Myocyte (in vitro differentiated cells): Measurements from ENCODE around the gene MSMB. TPM values are rescaled to one million over a fixed set of nuclear protein-coding genes. Genes with fewer than 3 reads are reported as not detected.
A peak's percentile ranks its signal among the peaks of the same experiment; 100 is the strongest.

Source experiments
- DNase-seq: peaks from one replicate; pipeline ENCODE4 v3.0.0-alpha.2; 2012; ENCODE audit warnings: low read depth
- total RNA-seq: library from RNA; depleted of rRNA; stranded (reverse); fragments of >200 nt; gene quantifications from 2 replicates; pipeline ENCODE4 v1.2.3, GENCODE V29; 2014

Gene MSMB
- total RNA-seq, 1 donor from 2014 or later, result not detected

DNA sequence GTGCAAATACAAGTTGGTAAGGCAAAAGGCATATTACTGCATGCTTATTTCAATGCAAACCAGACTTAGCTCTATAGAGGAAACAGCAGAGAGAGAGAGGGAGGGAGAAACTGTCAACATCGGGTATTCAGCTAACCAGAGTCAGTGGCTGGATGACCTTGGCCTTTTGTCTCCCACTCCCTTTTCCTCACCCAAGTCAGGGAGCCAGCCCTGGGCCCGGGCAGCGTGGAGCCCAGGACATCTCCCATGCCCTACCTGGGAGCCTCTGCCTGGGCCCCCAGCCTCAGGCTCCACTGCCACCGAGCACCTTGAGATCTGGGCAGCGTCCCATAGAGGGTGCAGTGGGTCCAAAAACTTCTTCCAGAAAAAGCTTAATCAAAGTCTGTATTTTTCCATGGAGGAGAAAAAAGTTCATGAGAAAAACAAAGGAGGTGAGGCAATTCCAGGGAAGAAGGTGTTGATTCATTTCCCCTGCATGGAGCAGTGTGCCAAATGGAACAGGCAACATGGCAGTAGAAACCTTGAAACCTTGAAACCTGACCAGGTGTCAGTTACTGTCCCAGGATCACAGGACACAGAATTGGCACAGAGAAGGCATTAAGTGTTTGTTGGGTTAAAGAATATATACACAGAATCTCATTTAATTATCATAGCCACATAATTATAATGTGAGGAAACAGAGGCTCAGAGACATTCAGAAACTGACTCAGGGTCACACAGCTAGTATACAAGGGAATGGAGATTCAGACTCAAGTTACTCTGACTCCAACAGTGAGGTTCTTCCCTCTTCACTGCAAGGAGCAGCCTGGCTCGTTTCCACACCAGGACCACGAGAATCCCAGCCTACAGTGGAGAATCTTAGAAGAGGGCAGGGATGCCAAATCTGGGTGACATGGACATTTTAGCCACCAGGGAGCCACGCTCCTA lies 9.9 kb downstream of the MSMB start:
- DNase-seq, result no peak

DNA sequence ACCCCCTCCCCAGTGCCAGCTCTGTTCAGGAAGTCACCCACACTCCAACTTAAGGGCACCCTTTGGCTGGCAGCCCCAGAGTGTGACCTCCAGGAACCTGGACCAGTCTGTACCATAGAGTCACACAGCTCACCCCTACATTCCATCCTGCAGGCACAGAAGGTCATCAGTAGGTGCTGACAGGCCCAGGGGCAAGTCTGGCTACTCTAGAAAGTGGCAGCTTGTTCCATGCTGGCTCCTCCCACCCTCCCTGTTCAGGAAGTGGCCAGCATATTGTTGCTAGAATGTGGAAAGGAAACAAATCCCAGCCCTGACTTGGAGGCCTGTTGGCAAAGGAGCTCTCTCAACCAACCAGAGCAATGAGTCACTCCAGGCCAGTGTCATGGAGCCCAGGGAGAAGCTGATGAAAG lies 12.5 kb downstream of the MSMB start:
- peak; percentile 34 for DNase-seq

DNA sequence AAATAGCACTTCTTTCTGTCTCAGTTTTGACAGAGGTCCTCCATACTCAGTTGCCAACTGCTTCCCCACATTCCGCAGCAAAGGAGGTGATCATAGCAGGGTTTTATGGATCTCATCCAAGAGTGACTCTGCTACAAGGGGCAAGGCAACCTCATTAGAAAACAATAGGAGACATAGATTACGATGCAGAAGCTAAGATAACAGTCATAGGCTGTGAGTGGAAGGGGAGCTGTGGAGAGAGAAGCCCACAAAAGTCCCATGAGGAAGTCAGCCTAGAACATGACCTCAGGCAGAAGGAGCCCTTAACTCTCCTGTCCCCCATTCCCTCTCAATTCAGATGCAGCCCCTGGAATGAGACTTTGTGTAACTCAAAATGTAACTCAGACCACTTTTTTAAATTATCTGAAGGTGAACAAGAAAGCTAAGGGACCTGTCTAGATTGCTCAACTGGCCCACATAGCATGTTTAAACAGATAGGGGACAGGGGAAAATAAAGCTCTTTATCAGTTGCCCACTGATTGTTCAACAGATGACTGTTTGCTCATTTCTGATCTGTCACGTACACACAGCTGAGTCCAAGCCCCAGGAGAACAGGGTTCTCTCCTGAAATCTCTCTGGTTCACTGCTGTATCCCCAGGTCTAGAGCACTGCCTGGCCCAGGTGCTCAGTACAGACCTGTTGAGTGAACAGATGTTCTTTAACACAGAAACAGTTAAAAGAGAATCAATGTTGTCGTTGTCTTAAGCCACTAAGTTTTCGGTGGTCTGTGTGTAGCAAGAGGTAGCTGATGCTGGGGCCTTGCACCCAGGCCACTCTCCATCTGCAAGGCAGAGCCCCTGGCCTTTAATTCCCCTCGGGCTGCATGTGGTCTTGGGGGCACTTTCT lies 14.2 kb downstream of the MSMB start:
- DNase-seq, result no peak

DNA sequence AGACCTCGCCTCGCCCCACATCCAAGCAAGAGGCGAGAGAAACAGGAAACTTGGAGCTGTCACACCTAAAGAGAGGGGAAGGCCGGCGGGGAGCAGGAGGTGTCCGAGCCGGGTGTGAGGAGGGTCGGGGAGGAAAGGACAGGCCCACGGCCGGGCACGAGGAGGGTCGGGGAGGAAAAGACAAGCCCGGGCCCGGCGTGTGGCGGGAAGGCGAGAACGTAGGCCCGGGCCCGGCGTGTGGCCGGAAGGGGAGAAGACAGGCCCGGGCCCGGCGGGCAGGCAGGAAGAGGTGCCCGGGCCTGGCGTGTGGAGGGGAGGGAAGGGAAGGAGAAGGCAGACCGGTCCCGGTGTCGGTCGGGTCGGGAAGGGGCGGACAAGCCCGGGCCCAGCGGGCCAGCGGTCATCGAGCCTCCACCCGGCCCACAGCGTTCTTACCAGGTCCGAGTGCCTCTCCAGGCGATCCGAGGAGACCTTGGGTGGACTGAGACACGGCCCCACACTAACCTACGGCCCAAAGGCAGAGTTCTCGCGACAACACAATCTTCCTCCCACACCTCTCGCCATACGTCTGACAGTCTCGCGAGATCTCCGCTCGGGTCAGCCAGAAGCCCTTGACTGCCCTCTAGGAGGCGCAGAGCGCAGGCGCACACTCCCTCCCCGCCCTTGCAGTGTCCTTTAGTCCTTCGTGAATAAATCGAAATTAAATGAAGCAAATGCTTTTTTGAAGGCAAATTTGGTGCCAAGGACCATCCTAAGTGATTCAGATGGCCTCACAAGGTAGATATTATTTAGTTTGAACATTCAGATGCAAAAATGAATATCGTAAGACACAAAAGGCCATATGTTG lies 15.8 kb downstream of the MSMB start, which contains the start of gene NCOA4:
Gene NCOA4 (minus strand): TSS at position 533 of the 847 bp plus-strand sequence. CDS start 13,943 bp downstream, outside the sequence.
- peak; percentile 99 for DNase-seq

GRCh38 chr10:46029461-46030030 lies 16.5 kb downstream of the MSMB start:
- DNase-seq, result no peak

DNA sequence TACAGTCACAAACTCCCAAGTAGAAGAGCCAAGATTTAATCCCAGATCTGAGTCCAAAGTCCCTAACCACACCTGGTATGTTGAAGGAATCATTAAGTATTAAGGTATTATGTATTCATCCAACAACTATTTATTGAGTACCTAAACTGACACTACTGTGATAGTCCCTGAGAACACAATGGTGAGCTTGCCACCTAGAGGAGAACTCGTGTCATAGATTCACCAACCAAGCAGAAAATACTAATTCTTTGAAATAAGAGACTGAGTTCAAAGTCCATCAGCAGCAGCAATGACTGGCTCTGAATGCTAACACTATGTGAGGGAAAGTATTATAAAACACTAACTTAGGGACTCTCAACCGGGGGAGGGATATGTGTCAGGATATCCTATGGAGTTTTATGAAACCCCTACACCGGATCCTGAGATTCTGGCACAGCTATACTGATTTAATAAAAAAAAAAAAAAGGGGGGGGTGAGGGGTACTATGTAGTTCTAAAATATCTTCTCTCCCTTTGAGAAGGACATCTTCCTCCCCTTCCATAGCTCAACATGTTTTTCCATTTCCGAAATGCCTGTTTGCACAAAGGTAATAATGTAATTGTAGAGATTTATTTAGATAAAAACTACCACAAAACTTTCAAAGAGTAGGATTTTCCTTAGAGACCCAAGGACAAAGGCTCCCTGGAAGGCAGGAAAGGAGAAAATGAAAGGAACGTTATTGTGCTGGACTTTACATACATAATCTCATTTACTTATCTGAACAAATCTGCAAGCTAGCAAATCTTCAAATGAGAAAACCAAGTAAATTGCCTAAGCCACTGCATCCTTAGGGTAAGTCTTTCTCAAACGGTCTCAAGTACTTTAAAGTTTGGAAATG lies 17.2 kb downstream of the MSMB start:
- DNase-seq, result peak; percentile 62

- peak; percentile 52 for DNase-seq
Observed at GRCh38 chr10:46026106-46026505, 20.0 kb downstream of the MSMB start.

GRCh38 chr10:46025406-46025805 lies 20.7 kb downstream of the MSMB start:
- peak; percentile 48 for DNase-seq

- DNase-seq, result no peak
Observed at GRCh38 chr10:46024948-46025347, 21.1 kb downstream of the MSMB start.

- peak; percentile 93 for DNase-seq
Observed at GRCh38 chr10:46022978-46023702, 22.9 kb downstream of the MSMB start.

DNA sequence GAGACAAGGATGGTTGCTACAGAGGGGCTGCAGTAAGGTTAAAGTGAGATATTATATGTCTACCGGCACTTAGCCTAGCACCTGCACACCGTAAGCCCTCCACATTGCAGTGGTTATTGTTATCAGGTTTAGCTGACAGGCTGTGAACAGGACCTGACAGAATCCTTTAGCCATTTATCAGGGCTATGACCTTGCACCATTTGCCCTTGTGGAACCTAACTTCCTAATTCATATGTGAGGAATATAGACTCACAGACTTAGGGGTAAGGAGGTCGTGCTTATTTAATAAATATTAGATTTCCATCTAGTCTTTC lies 25.8 kb downstream of the MSMB start:
- no peak for DNase-seq

DNA sequence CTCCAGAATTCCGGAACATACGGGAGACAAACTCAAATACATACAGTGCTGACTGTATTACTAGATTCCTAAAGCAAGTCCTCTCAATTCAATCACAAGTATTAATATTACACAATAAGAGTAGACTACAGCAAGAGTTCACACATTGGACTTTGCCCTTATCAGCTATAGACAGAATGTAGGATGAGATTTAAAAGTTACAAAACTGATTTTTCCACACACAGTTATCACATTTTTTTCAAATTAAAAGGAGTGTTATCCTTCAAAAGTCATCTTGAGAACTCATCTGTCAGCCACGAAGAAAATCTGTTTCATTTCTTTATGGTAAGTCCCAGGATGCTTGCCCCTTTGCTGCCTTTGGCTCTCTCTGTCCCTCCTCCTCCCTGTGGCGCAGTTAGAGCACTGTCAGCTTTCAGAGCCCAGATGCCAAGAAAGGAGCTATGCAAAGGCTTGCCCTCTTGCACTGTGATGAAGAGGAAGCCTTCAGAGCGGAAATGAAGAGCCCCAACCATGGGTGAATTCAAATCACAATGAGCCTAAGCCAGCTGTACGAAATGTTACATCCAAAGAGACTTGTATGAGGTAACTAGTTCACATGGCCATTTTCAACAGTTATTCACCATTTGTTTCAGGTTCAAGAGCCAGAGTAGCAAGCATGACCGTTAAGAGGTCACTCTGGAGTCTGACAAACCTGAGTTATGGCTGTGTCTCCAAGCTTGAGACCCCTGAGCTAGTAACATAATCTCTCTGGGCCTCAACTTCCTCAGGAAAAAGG lies 26.3 kb downstream of the MSMB start:
- DNase-seq, result no peak

GRCh38 chr10:46019177-46019528 lies 26.9 kb downstream of the MSMB start:
- DNase-seq, result no peak

DNA sequence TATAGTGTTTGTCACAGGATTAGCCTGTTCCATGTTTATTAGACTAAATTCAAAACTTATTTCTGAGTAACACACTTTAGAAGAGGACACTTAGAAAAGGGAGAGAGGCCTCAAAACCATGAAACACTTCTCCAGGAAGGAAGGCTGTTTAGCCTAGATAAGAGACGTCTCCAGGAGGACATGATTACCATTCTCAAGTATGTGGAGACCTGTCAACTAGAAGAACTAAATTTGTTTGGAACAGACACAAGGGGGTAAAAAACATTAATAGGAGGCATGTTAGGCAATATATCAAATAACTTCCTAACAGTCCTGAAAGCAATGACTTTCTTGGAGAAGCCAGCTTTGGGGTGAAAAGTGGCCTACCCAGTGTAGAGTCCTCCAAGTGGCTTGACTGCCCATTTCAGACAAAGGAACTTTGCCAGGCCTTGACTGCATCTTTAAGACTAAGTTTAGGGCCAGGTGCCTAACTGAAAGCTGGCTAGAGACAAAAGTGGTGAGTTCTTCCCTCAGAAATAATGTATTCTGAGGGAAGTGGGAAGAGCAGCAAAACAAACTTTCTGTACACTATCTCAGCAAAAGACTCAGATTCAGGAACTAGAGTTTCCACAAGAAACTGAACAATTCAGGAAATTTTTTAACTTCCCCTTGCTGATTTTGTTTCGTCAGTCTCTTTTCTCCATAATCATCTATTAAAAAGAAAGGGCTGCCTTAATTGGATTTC lies 27.5 kb downstream of the MSMB start:
- no peak for DNase-seq

DNA sequence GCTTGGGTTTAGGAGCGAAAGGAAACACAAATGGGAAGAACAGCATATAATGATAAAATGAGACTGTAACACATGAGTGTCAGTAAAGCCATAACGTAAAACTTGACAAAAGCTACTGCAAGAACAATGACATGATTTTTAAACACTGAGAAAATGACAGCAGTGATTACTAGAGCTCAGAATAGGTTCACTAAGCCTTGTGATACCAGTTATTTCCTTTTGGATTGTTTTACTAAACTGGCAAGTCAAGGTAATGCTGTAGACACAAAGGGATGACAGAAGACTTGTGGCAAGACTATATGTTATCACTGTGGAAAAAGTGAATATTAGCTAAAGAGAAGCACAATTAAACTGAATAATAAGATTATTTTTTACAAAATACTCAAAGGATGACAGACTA lies 28.3 kb downstream of the MSMB start:
- DNase-seq, result no peak

GRCh38 chr10:46016811-46017210 lies 29.3 kb downstream of the MSMB start:
- no peak for DNase-seq

GRCh38 chr10:46016190-46016589 lies 29.9 kb downstream of the MSMB start:
- DNase-seq, result no peak
